Lung (tissue), 12 donors: ENCODE results near the gene SDF2. TPM values are rescaled to one million over a fixed set of nuclear protein-coding genes. Genes with fewer than 3 reads are reported as not detected.

Experiments
- ATAC-seq: fragments of 200-7000 bp; cut with Tn5 transposase; one replicate; pipeline ENCODE4 v1.9.1; 2020; ENCODE audit warnings: moderate number of reproducible peaks; ENCODE audit not compliant: insufficient read depth, low FRiP score
- DNase-seq, 3 donors: peaks; one replicate each; pipeline ENCODE4 v3.0.0-alpha.2; 2013 to 2017
- H3K27ac ChIP-seq, 2 donors: one replicate each; pipeline ENCODE4 v1.5.1; 2013; ENCODE audit warnings: mild to moderate bottlenecking in 2 of 2, moderate library complexity in 2 of 2, control low read depth in 1 of 2, inconsistent platforms in 1 of 2, low read depth in 1 of 2, low read length in 1 of 2
- H3K27me3 ChIP-seq, 3 donors: one replicate each; pipeline ENCODE4 v1.5.1; 2013; ENCODE audit warnings: low read length in 2 of 3; ENCODE audit not compliant: control insufficient read depth in 3 of 3, insufficient read depth in 3 of 3
- H3K36me3 ChIP-seq, 4 donors: one replicate each; pipeline ENCODE4 v1.5.1; 2013; ENCODE audit warnings: low read length in 4 of 4, mild to moderate bottlenecking in 1 of 4, moderate library complexity in 1 of 4; ENCODE audit not compliant: control insufficient read depth in 4 of 4, insufficient read depth in 4 of 4
- H3K4me1 ChIP-seq, 5 donors: one replicate each; pipeline ENCODE4 v1.5.1; 2013; ENCODE audit warnings: low read length in 5 of 5, mild to moderate bottlenecking in 2 of 5, moderate library complexity in 1 of 5; ENCODE audit not compliant: control insufficient read depth in 5 of 5, insufficient read depth in 5 of 5
- H3K4me3 ChIP-seq: one replicate; pipeline ENCODE4 v1.5.1; 2013; ENCODE audit warnings: mild to moderate bottlenecking, control low read depth, moderate library complexity
- H3K9ac ChIP-seq, 2 donors: one replicate each; pipeline ENCODE4 v1.5.1; 2013; ENCODE audit warnings: low read length in 2 of 2, control low read depth in 1 of 2; ENCODE audit not compliant: insufficient read depth in 1 of 2
- H3K9me3 ChIP-seq, 4 donors: one replicate each; pipeline ENCODE4 v1.5.1; 2013; ENCODE audit warnings: low read length in 3 of 4, mild to moderate bottlenecking in 1 of 4, moderate library complexity in 1 of 4; ENCODE audit not compliant: control insufficient read depth in 4 of 4, insufficient read depth in 3 of 4
- WGBS, 2 donors: extraction: QIAGEN DNeasy Blood & Tissue Kit; methylation state at CpG; one replicate each; pipeline ENCODE4 v1.1.7; 2013; 5-methylcytosine and 5-hydroxymethylcytosine counted together
- polyA plus RNA-seq, 2 donors: library from polyadenylated mRNA; stranded (reverse); fragments of 200-250 nt; gene quantifications; one replicate each; pipeline ENCODE4 v1.2.1, GENCODE V29; 2013
- total RNA-seq, 2 donors: library from RNA; depleted of rRNA in 1 of 2; stranded (reverse); fragments of >200 nt in 1 of 2; gene quantifications; one replicate each; pipeline ENCODE4 v1.2.1, GENCODE V29; 2014 to 2021
- TF ChIP-seq, protein P1 (sequence below): IDR thresholded peaks from 2 replicates; pipeline ENCODE4 v1.5.1; 2012; ENCODE audit warnings: mild to moderate bottlenecking; ENCODE audit errors: control extremely low read depth, extremely low read depth
- donor health status: control.
- donor health status: control.
- donor health status: Bipolar disorder and iron deficiency.
- donor health status: healthy.
- donor health status: DM: yes; HTN: yes; CAD: no.

The SDF2 gene
- total and polyA plus RNA-seq, 4 donors, result 36.5 to 73.3 (median 48.5) TPM

DNA sequence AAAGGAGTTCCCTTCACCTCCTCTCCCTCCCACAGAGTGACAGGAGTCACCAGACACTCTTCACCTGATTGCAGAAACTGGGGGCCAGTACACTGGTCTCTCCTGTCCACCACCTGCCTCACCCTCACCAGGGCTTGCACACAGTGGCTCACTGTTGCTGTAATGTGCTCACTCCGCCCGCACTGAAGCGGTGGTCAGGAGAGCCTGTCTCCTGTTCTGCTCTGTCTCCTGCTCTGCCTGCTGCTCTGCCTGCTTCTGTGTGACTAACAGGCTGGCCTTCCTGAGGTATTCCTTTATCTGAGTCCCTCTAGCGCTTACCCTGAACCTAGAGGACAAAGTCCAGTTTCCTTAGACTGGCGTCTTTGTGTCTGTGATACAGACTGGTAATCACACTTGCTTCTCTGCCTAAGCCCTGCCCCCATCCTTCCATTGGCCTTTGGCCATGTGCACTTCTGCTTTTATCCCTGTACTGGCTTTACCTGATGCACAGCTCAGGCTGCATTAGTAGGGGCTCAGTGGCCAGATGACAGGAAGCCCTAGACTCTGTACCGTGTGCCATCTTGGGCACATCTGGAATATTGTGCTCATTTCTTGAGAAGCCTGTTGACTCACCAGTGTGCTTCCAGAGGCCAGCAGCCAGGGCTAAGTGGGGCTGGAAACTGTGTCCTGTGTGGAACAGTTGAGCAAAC lies 36.7 kb upstream of the SDF2 start:
- TF ChIP-seq, protein P1, sequence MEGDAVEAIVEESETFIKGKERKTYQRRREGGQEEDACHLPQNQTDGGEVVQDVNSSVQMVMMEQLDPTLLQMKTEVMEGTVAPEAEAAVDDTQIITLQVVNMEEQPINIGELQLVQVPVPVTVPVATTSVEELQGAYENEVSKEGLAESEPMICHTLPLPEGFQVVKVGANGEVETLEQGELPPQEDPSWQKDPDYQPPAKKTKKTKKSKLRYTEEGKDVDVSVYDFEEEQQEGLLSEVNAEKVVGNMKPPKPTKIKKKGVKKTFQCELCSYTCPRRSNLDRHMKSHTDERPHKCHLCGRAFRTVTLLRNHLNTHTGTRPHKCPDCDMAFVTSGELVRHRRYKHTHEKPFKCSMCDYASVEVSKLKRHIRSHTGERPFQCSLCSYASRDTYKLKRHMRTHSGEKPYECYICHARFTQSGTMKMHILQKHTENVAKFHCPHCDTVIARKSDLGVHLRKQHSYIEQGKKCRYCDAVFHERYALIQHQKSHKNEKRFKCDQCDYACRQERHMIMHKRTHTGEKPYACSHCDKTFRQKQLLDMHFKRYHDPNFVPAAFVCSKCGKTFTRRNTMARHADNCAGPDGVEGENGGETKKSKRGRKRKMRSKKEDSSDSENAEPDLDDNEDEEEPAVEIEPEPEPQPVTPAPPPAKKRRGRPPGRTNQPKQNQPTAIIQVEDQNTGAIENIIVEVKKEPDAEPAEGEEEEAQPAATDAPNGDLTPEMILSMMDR, result no peak
- no peak for DNase-seq
- Histone ChIP-seq H3K9ac (no peak overlapping the region), H3K4me3 (no peak overlapping the region), H3K4me1 (no peaks in the 10 kb centered on the region), H3K36me3 (peaks cover 63 to 88% (median 71%) of the 10 kb centered on the region in 4 donors), H3K27me3 (no peaks in the 10 kb centered on the region), H3K27ac (no peak overlapping the region), H3K9me3 (no peaks in the 10 kb centered on the region)
- 88 to 93% methylated on average over 6 of the region's 6 CpGs for WGBS, 2 donors
- no peak for ATAC-seq

DNA sequence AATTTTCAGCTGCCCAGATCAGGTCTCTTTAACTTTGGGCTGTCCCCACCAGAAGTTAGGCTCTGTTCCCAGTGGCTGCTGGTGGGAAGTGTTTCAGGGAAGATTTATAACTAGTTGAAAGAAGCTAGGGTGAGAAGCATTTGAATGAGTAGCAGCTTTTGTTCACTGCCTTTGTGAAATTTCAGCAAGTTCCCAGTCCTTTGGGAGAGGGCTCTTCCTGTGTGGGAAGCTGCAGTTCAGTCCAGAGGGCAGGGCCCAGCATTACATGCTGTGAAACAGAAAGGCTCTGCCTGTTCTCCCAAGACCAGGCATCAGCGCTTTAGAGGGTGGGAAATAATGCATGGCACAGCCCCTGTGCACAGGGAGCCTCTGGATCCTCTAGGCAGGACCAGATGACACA lies 32.2 kb upstream of the SDF2 start:
- TF ChIP-seq, protein P1, result no peak
- Histone ChIP-seq H3K4me3 (no peak overlapping the region), H3K27ac (no peak overlapping the region), H3K27me3 (no peaks in the 10 kb centered on the region), H3K9me3 (no peaks in the 10 kb centered on the region), H3K36me3 (peaks cover 45 to 77% (median 68%) of the 10 kb centered on the region in 4 donors), H3K4me1 (no peaks in the 10 kb centered on the region), H3K9ac (no peak overlapping the region)
- DNase-seq, result no peak
- no peak for ATAC-seq
- WGBS, 2 donors, result 96 to 98% methylated on average over 1 of the region's 1 CpG

DNA sequence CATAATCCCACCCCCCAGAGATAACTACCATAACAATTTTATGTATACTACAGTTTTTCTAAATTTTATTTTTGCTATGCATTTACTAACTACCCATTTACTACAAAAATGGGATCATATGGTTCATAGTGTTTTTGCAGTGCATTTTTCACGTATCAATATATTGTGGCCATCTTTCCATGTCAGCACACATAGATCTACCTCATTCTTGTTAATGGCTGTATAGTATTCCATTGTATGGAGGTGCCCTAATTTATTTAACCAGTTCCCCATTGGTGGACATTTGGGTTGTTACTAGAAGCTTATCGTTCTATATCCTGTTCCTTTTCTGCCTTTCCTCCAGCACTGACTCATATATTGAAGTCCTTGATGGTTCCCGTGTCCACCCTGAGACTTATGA lies 27.3 kb upstream of the SDF2 start:
- no peaks in the 10 kb centered on the region for H3K27me3 ChIP-seq
- TF ChIP-seq, protein P1, result no peak
- WGBS, 2 donors, result 98 to 99% methylated on average over 3 of the region's 3 CpGs

More for the DNA sequence above, 27.3 kb upstream of the SDF2 start:
- H3K9ac ChIP-seq, result no peak overlapping the region
- H3K9me3 ChIP-seq, result no peaks in the 10 kb centered on the region
- H3K27ac ChIP-seq, result no peak overlapping the region
- no peak overlapping the region for H3K4me3 ChIP-seq
- peaks cover 0 to 3% (median 0%) of the 10 kb centered on the region in 5 donors for H3K4me1 ChIP-seq
- ATAC-seq, result no peak
- DNase-seq, result no peak
- H3K36me3 ChIP-seq, result peaks cover 56 to 75% (median 67%) of the 10 kb centered on the region in 4 donors
